A673 (cell line): Measurements from ENCODE around the gene AMBRA1. TPM values are rescaled to one million over a fixed set of nuclear protein-coding genes. Genes with fewer than 3 reads are reported as not detected.

Experiments
- BruUV-seq: library from RNA; stranded (reverse); fragments of 400-500 nt; replicated peaks from 2 replicates; lab custom pipeline; 2021; lab: Mats Ljungman, UMichigan
- CTCF ChIA-PET: fragments of 300-600 bp; sonication (Branson Sonifier 250); formaldehyde crosslinking; loops from one replicate; lab custom pipeline; 2022; ENCODE audit warnings: antibody characterized with exemption; lab: Charles Lee
- POLR2A ChIA-PET: fragments of 300-600 bp; sonication (Branson Sonifier 250); formaldehyde crosslinking; loops from one replicate; lab custom pipeline; 2022; ENCODE audit warnings: antibody characterized with exemption; ENCODE audit not compliant: low non-redundant PET; lab: Charles Lee
- DNase-seq: peaks from one replicate; pipeline ENCODE4 v3.0.0-alpha.2; 2015; ENCODE audit warnings: low spot score
- H3K27ac ChIP-seq: fragments of 200-600 bp; sonication (generic); 2 replicates; pipeline ENCODE4 v1.5.1; 2016; ENCODE audit warnings: mixed run types, low read depth, mild to moderate bottlenecking, mixed read lengths, antibody characterized with exemption, low read length; ENCODE audit not compliant: poor library complexity, severe bottlenecking
- H3K27me3 ChIP-seq: fragments of 200-600 bp; sonication (generic); replicated peaks from 2 replicates; pipeline ENCODE4 v1.6.1; 2017; ENCODE audit warnings: mixed run types, low read depth, mild to moderate bottlenecking, mixed read lengths, antibody characterized with exemption, low read length; ENCODE audit not compliant: insufficient read depth, poor library complexity
- H3K36me3 ChIP-seq: fragments of 200-600 bp; sonication (generic); 2 replicates; pipeline ENCODE4 v1.6.1; 2016; ENCODE audit warnings: mixed run types, mild to moderate bottlenecking, mixed read lengths, antibody characterized with exemption, low read length; ENCODE audit not compliant: insufficient read depth, poor library complexity, severe bottlenecking
- H3K4me1 ChIP-seq: fragments of 200-600 bp; sonication (generic); 2 replicates; pipeline ENCODE4 v1.6.1; 2017; ENCODE audit warnings: mixed run types, mild to moderate bottlenecking, mixed read lengths, antibody characterized with exemption, low read length; ENCODE audit not compliant: insufficient read depth, poor library complexity, severe bottlenecking
- H3K4me3 ChIP-seq: fragments of 200-600 bp; sonication (generic); 2 replicates; pipeline ENCODE4 v1.5.1; 2016; ENCODE audit warnings: low read depth, mixed run types, mild to moderate bottlenecking, mixed read lengths, low read length; ENCODE audit not compliant: poor library complexity, severe bottlenecking
- H3K9me3 ChIP-seq: fragments of 200-600 bp; sonication (generic); 2 replicates; pipeline ENCODE4 v1.6.1; 2016; ENCODE audit warnings: mixed run types, low read depth, mild to moderate bottlenecking, mixed read lengths, antibody characterized with exemption, low read length; ENCODE audit not compliant: poor library complexity, severe bottlenecking
- EZH2 ChIP-seq: fragments of 200-600 bp; sonication (generic); IDR thresholded peaks from 2 replicates; pipeline ENCODE4 v1.6.1; 2017; ENCODE audit warnings: borderline replicate concordance, low read depth, mild to moderate bottlenecking, mixed read lengths, antibody characterized with exemption, low read length; ENCODE audit not compliant: poor library complexity, severe bottlenecking
- intact Hi-C: fragments of 100-400 bp; cut with micrococcal nuclease; formaldehyde crosslinking; loops from one replicate; pipeline ENCODE4 v1.10.0; 2022; ENCODE audit not compliant: unreplicated experiment
- total RNA-seq: library from RNA; stranded (reverse); gene quantifications from 2 replicates; pipeline ENCODE4 v1.2.3, GENCODE V29; 2021
- TF ChIP-seq, protein P1 (sequence below): fragments of 300-800, 200-600 bp; sonication (generic); conservative IDR thresholded peaks from 2 replicates; pipeline ENCODE4 v1.5.1; 2017; ENCODE audit warnings: low read depth, mild to moderate bottlenecking, antibody characterized with exemption, low read length, moderate library complexity, mixed read lengths

AMBRA1 gene
- total RNA-seq, 1 experiment from 2014 or later: 78.1 TPM

DNA sequence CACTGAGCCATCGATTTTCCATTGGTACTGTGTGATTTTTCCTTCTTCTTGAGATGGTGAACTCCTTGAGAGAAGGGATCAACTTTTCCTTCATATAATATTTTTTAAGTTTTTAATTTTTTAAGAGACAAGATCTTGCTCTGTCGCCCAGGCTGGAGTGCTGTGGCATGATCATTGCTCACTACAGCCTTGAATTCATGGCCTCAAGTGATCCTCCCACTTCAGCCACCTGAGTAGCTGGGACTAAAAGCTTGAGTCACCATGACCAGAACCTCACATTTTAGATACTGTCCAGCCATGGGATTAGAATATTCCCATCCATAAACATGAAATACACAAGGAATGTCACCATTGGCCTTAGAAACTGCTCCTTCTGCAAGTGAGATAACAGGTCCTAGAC is 135.3 kb downstream of the AMBRA1 start:
- H3K4me1 ChIP-seq: peaks cover 27% of the 10 kb centered on the region
- H3K4me3 ChIP-seq: no peak overlapping the region
- no TSS peak for BruUV-seq
- intact Hi-C loops: no loop called here
- no peak overlapping the region for H3K27ac ChIP-seq
- DNase-seq: no peak
- no peaks in the 10 kb centered on the region for H3K9me3 ChIP-seq
- no peaks in the 10 kb centered on the region for H3K27me3 ChIP-seq
- POLR2A ChIA-PET: no interaction called here
- TF ChIP-seq EZH2: no peak
- TF ChIP-seq, protein P1, sequence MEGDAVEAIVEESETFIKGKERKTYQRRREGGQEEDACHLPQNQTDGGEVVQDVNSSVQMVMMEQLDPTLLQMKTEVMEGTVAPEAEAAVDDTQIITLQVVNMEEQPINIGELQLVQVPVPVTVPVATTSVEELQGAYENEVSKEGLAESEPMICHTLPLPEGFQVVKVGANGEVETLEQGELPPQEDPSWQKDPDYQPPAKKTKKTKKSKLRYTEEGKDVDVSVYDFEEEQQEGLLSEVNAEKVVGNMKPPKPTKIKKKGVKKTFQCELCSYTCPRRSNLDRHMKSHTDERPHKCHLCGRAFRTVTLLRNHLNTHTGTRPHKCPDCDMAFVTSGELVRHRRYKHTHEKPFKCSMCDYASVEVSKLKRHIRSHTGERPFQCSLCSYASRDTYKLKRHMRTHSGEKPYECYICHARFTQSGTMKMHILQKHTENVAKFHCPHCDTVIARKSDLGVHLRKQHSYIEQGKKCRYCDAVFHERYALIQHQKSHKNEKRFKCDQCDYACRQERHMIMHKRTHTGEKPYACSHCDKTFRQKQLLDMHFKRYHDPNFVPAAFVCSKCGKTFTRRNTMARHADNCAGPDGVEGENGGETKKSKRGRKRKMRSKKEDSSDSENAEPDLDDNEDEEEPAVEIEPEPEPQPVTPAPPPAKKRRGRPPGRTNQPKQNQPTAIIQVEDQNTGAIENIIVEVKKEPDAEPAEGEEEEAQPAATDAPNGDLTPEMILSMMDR: no peak
- H3K36me3 ChIP-seq: no peaks in the 10 kb centered on the region
- CTCF ChIA-PET: interaction anchor here (1.0 kb wide), 1 partner anchor 31 kb away, joined by 3 read pairs; no protein-coding TSS in a partner anchor

DNA sequence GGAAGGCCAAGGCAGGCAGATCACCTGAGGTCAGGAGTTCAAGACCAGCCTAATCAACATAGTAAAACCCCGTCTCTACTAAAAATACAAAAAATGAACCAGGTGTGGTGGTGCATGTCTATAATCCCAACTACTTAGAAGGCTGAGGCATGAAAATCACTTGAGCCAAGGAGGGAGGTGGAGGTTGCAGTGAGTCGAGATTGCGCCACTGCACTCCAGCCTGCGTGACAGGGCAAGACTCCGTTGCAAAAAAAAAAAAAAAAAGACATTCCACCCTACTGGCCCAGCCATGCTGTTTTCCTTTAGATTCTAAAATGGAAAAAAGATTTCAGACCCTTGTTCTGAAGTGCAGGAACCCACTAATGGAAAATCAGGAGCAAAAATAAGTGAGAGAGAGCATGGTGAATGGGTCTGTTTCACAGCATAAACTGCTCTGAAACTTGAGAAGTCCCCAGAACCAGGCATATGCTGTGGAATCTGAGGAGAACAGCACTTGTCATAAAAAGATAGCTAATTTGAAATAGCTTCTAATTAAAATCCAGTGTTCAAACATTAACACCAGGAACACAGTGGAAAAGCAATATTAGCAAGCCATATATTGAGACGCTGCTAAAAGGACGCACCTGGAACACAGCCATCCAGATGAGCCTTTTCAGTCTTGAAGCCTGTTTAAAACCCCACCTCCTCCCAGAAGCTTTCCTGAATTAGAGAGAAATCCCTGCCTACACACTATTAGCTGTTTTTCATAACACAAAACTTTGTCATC is 136.0 kb downstream of the AMBRA1 start:
- Histone ChIP-seq H3K9me3 (no peaks in the 10 kb centered on the region), H3K4me1 (peaks cover 27% of the 10 kb centered on the region), H3K27me3 (no peaks in the 10 kb centered on the region), H3K4me3 (no peak overlapping the region), H3K36me3 (no peaks in the 10 kb centered on the region), H3K27ac (no peak overlapping the region)
- no TSS peak for BruUV-seq
- no peak for DNase-seq
- ChIA-PET CTCF (interaction anchor here (1.0 kb wide), 1 partner anchor 32 kb away, joined by 3 read pairs; no protein-coding TSS in a partner anchor), POLR2A (no interaction called here)
- intact Hi-C loops: no loop called here
- no peak for TF ChIP-seq EZH2
- TF ChIP-seq, protein P1: no peak

DNA sequence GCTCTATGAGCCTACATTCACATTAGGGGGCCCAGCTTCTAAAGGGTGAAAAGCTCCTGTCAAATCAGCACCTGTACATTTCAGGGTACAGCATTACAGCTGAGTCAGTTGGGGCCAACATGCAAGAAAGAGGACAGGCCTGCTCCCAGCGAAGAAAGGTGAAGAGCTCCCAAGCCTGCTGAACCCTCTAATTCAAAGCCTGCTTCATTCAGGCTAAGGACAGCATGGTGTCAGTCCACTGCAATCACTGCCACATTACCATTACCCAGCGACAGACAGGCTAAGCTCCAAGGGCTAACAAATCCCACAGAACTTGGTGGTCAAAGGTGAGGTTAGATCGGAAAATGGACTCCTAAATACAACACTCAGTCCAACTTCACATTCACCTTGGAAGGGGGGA is 136.8 kb downstream of the AMBRA1 start:
- no peaks in the 10 kb centered on the region for H3K36me3 ChIP-seq
- no peaks in the 10 kb centered on the region for H3K9me3 ChIP-seq
- H3K27ac ChIP-seq: peak overlapping the region; percentile 3
- CTCF ChIA-PET: interaction anchor here (0.7 kb wide), 1 partner anchor 73 kb away, joined by 3 read pairs; no protein-coding TSS in a partner anchor
- intact Hi-C loops: no loop called here
- H3K27me3 ChIP-seq: no peaks in the 10 kb centered on the region
- peaks cover 27% of the 10 kb centered on the region for H3K4me1 ChIP-seq
- BruUV-seq: no TSS peak
- TF ChIP-seq, protein P1: no peak
- TF ChIP-seq EZH2: no peak
- no peak overlapping the region for H3K4me3 ChIP-seq
- POLR2A ChIA-PET: no interaction called here
- DNase-seq: no peak
